HEK293 (cell line): ENCODE measurements around the gene OR56A3.

Experiments
- KLF1 ChIP-seq: fragments of 450-650 bp; formaldehyde crosslinking; IDR thresholded peaks from 2 replicates; pipeline ENCODE4 v1.5.1; 2016; ENCODE audit warnings: missing biosample characterization, missing genetic modification characterization
- YY1 ChIP-seq: fragments of 450-650 bp; formaldehyde crosslinking; IDR thresholded peaks from 2 replicates; pipeline ENCODE4 v1.5.1; 2018; ENCODE audit warnings: missing biosample characterization, missing genetic modification characterization
- ZBTB7A ChIP-seq: fragments of 450-650 bp; formaldehyde crosslinking; IDR thresholded peaks from 2 replicates; pipeline ENCODE4 v1.5.1; 2016; ENCODE audit warnings: low read depth, missing biosample characterization, missing genetic modification characterization
- ZNF121 ChIP-seq: fragments of 450-650 bp; formaldehyde crosslinking; IDR thresholded peaks from 2 replicates; pipeline ENCODE4 v1.5.1; 2016; ENCODE audit warnings: missing biosample characterization, missing genetic modification characterization
- ZNF140 ChIP-seq: fragments of 450-650 bp; formaldehyde crosslinking; IDR thresholded peaks from 2 replicates; pipeline ENCODE4 v1.5.1; 2016; ENCODE audit warnings: missing biosample characterization, missing genetic modification characterization
- ZNF24 ChIP-seq: fragments of 450-650 bp; formaldehyde crosslinking; IDR thresholded peaks from 2 replicates; pipeline ENCODE4 v1.5.1; 2016; ENCODE audit warnings: missing biosample characterization, missing genetic modification characterization
- ZNF394 ChIP-seq: fragments of 450-650 bp; formaldehyde crosslinking; IDR thresholded peaks from 2 replicates; pipeline ENCODE4 v1.5.1; 2016; ENCODE audit warnings: missing biosample characterization, missing genetic modification characterization, mild to moderate bottlenecking, moderate library complexity, borderline replicate concordance
- TF ChIP-seq, protein P1 (sequence below): fragments of 450-650 bp; formaldehyde crosslinking; IDR thresholded peaks from 2 replicates; pipeline ENCODE4 v1.5.1; 2016; ENCODE audit warnings: missing biosample characterization, missing genetic modification characterization

DNA sequence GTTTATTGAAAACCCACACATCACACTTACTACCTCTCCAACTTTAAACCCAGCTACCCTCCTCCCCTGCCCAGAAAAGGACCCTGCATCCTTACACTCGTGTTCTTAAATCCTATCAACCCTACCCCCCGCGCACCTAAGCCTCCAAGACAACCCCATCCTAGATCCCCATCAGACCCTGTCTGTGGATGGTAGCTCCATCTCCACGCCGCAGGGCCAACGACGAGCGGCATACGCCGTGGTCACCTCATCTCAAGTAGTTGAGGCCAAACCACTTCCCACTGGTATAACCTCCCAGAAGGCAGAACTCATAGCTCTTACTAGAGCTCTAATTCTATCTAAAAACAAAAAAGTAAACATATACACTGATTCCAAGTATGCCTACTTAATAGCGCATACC, 9.4 kb upstream of the OR56A3 start:
- TF ChIP-seq ZBTB7A (no peak), YY1 (tag by site-specific recombination) (no peak), KLF1 (tag by site-specific recombination) (no peak), ZNF394 (tag by site-specific recombination) (no peak), ZNF121 (tag by site-specific recombination) (no peak), ZNF140 (no peak), ZNF24 (no peak)
- TF ChIP-seq, protein P1, sequence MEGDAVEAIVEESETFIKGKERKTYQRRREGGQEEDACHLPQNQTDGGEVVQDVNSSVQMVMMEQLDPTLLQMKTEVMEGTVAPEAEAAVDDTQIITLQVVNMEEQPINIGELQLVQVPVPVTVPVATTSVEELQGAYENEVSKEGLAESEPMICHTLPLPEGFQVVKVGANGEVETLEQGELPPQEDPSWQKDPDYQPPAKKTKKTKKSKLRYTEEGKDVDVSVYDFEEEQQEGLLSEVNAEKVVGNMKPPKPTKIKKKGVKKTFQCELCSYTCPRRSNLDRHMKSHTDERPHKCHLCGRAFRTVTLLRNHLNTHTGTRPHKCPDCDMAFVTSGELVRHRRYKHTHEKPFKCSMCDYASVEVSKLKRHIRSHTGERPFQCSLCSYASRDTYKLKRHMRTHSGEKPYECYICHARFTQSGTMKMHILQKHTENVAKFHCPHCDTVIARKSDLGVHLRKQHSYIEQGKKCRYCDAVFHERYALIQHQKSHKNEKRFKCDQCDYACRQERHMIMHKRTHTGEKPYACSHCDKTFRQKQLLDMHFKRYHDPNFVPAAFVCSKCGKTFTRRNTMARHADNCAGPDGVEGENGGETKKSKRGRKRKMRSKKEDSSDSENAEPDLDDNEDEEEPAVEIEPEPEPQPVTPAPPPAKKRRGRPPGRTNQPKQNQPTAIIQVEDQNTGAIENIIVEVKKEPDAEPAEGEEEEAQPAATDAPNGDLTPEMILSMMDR, result no peak
